Measurements from ENCODE around the gene GMPR2. TPM values are rescaled to one million over a fixed set of nuclear protein-coding genes. Genes with fewer than 3 reads are reported as not detected.

GMPR2 gene
- polyA plus RNA-seq, 1 donor, result 121 TPM

GRCh38 chr14:24283796-24284460 lies 51.2 kb downstream of the GMPR2 start:
- no peak for DNase-seq

GRCh38 chr14:24284501-24285035 lies 51.8 kb downstream of the GMPR2 start:
- DNase-seq, result no peak

GRCh38 chr14:24285351-24285750 lies 52.6 kb downstream of the GMPR2 start:
- DNase-seq, result no peak

GRCh38 chr14:24286996-24287395 lies 54.3 kb downstream of the GMPR2 start:
- no peak for DNase-seq

Other genes starting within 250 kb of the GMPR2 start
- gene DHRS4L2, start 244.0 kb upstream of the GMPR2 start, polyA plus RNA-seq (ENCODE audit: insufficient read length), result 39.6 TPM
- gene CARMIL3, start 180.9 kb upstream of the GMPR2 start, polyA plus RNA-seq (ENCODE audit: insufficient read length), result 2.4 TPM
- 0.18 TPM for gene CPNE6, start 161.4 kb upstream of the GMPR2 start, polyA plus RNA-seq (ENCODE audit: insufficient read length)
- gene PCK2, start 138.6 kb upstream of the GMPR2 start, polyA plus RNA-seq (ENCODE audit: insufficient read length), result 35.8 TPM
- 75.4 TPM for gene DCAF11, start 118.2 kb upstream of the GMPR2 start, polyA plus RNA-seq (ENCODE audit: insufficient read length)
- gene NRL, start 118.0 kb upstream of the GMPR2 start, polyA plus RNA-seq (ENCODE audit: insufficient read length), result 2.6 TPM
- gene FITM1, start 102.3 kb upstream of the GMPR2 start, polyA plus RNA-seq (ENCODE audit: insufficient read length), result 1.1 TPM
- 191 TPM for gene PSME1, start 96.7 kb upstream of the GMPR2 start, polyA plus RNA-seq (ENCODE audit: insufficient read length)
- 19.2 TPM for gene EMC9, start 91.3 kb upstream of the GMPR2 start, polyA plus RNA-seq (ENCODE audit: insufficient read length)
- gene PSME2, start 86.3 kb upstream of the GMPR2 start, polyA plus RNA-seq (ENCODE audit: insufficient read length), result 158 TPM
- 57.5 TPM for gene RNF31, start 85.4 kb upstream of the GMPR2 start, polyA plus RNA-seq (ENCODE audit: insufficient read length)
- 64.5 TPM for gene IRF9, start 71.7 kb upstream of the GMPR2 start, polyA plus RNA-seq (ENCODE audit: insufficient read length)
- 88.7 TPM for gene REC8, start 60.8 kb upstream of the GMPR2 start, polyA plus RNA-seq (ENCODE audit: insufficient read length)
- 35.6 TPM for gene IPO4, start 44.1 kb upstream of the GMPR2 start, polyA plus RNA-seq (ENCODE audit: insufficient read length)
- 39.7 TPM for gene TM9SF1, start 37.5 kb upstream of the GMPR2 start, polyA plus RNA-seq (ENCODE audit: insufficient read length)
- gene TSSK4, start 27.2 kb upstream of the GMPR2 start, polyA plus RNA-seq (ENCODE audit: insufficient read length), result 13.3 TPM
- 63.7 TPM for gene CHMP4A, start 19.4 kb upstream of the GMPR2 start, polyA plus RNA-seq (ENCODE audit: insufficient read length)
- gene MDP1, start 16.9 kb upstream of the GMPR2 start, polyA plus RNA-seq (ENCODE audit: insufficient read length), result 8.4 TPM
- gene NEDD8, start 562 bp upstream of the GMPR2 start, polyA plus RNA-seq (ENCODE audit: insufficient read length), result 231 TPM
- 62.4 TPM for gene TINF2, start 9.7 kb downstream of the GMPR2 start, polyA plus RNA-seq (ENCODE audit: insufficient read length)
- 2.3 TPM for gene TGM1, start 30.2 kb downstream of the GMPR2 start, polyA plus RNA-seq (ENCODE audit: insufficient read length)
- 18.8 TPM for gene RABGGTA, start 38.7 kb downstream of the GMPR2 start, polyA plus RNA-seq (ENCODE audit: insufficient read length)
- gene DHRS1, start 66.9 kb downstream of the GMPR2 start, polyA plus RNA-seq (ENCODE audit: insufficient read length), result 48.9 TPM
- gene NOP9, start 66.9 kb downstream of the GMPR2 start, polyA plus RNA-seq (ENCODE audit: insufficient read length), result 29.0 TPM
- gene CIDEB, start 75.0 kb downstream of the GMPR2 start, polyA plus RNA-seq (ENCODE audit: insufficient read length), result 24.8 TPM
- 4.6 TPM for gene LTB4R2, start 77.2 kb downstream of the GMPR2 start, polyA plus RNA-seq (ENCODE audit: insufficient read length)
- gene LTB4R, start 78.6 kb downstream of the GMPR2 start, polyA plus RNA-seq (ENCODE audit: insufficient read length), result 6.7 TPM
- 22.4 TPM for gene ADCY4, start 102.1 kb downstream of the GMPR2 start, polyA plus RNA-seq (ENCODE audit: insufficient read length)
- gene RIPK3, start 107.1 kb downstream of the GMPR2 start, polyA plus RNA-seq (ENCODE audit: insufficient read length), result 3.5 TPM
- gene NFATC4, start 135.3 kb downstream of the GMPR2 start, polyA plus RNA-seq (ENCODE audit: insufficient read length), result 70.3 TPM
- gene NYNRIN, start 166.1 kb downstream of the GMPR2 start, polyA plus RNA-seq (ENCODE audit: insufficient read length), result 54.6 TPM
- 3.7 TPM for gene CBLN3, start 196.7 kb downstream of the GMPR2 start, polyA plus RNA-seq (ENCODE audit: insufficient read length)
- gene KHNYN, start 197.0 kb downstream of the GMPR2 start, polyA plus RNA-seq (ENCODE audit: insufficient read length), result 50.5 TPM
- 55.4 TPM for gene SDR39U1, start 209.8 kb downstream of the GMPR2 start, polyA plus RNA-seq (ENCODE audit: insufficient read length)

Data from left kidney (tissue), 2 donors.